ENCODE results near the gene PFKFB3.

DNA sequence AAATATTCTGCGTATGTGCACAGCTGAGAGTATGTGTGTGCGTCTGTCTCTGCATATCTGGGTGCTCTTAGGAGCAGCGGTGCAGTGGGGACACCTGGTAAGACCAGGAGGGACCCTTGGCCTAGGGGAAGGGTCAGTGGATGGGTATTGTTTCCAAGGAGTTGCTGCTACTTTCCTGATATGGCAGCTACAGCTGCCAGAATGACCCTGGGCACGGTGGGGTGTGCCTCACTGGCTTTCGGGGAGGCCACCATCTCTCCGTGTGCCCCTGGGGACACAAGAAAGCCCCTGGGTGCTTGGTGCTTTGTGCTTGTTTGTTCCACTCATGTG lies 8.6 kb downstream of the PFKFB3 start:
- TF ChIP-seq EZH2 (IDR thresholded peaks at IDR 0.05; ENCODE audit: insufficient read depth, low read length), result no peak
- TF ChIP-seq, protein P1, sequence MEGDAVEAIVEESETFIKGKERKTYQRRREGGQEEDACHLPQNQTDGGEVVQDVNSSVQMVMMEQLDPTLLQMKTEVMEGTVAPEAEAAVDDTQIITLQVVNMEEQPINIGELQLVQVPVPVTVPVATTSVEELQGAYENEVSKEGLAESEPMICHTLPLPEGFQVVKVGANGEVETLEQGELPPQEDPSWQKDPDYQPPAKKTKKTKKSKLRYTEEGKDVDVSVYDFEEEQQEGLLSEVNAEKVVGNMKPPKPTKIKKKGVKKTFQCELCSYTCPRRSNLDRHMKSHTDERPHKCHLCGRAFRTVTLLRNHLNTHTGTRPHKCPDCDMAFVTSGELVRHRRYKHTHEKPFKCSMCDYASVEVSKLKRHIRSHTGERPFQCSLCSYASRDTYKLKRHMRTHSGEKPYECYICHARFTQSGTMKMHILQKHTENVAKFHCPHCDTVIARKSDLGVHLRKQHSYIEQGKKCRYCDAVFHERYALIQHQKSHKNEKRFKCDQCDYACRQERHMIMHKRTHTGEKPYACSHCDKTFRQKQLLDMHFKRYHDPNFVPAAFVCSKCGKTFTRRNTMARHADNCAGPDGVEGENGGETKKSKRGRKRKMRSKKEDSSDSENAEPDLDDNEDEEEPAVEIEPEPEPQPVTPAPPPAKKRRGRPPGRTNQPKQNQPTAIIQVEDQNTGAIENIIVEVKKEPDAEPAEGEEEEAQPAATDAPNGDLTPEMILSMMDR (IDR thresholded peaks at IDR 0.05; ENCODE audit: insufficient read depth, low read depth, low read length), result no peak

Data from astrocyte (in vitro differentiated cells and primary cell).